Measurements from ENCODE around the gene NRIP2.
"Not testable (repeated sequence)": the region's sequence is repeated elsewhere in the genome, so short reads cannot be mapped to it uniquely, and the experiment has no call there.

The NRIP2 gene, protein sequence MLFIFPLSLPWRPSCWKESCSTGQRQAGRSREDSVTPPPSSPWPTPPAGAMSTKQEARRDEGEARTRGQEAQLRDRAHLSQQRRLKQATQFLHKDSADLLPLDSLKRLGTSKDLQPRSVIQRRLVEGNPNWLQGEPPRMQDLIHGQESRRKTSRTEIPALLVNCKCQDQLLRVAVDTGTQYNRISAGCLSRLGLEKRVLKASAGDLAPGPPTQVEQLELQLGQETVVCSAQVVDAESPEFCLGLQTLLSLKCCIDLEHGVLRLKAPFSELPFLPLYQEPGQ

DNA sequence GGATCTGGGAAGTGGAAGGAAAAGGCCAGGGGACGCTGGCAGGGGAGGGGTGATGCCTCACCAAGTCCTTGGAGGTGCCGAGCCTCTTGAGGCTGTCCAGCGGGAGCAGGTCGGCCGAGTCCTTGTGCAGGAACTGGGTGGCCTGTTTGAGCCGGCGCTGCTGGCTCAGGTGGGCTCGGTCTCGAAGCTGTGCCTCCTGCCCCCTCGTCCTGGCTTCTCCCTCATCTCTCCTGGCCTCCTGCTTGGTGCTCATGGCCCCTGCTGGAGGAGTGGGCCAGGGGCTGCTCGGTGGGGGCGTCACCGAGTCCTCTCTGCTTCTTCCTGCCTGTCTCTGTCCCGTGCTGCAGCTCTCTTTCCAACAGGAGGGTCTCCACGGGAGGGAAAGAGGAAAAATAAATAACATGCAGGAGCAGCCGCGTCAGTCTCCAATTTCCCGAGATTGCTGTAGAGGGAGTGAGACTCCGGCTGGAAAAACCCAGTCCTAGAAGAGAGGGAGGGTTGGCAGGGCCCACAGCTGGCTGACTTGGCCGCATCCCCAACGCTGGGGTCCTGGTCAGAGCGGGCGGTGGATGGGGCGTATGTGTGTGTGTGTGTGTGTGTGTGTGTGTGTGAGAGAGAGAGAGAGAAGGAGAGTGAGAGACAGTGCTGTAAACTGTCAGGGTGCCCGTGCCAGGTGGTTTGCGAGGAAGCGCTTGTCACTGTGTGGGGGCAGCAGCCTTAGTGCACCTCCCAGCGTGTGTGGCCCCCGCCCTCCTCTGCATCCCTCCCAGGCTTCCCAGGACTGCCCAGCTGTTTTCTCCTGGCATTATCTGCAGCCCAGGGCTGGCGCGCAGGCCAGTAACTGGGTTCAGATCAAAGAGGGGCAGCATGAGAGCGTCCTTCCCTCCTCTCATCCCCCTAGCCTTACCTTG, at the start of gene NRIP2:
NRIP2 (minus strand) TSS at position 455 of the 911 bp plus-strand sequence; CDS start at position 403, 52 bp downstream.
- DNase-seq = no peak

DNA sequence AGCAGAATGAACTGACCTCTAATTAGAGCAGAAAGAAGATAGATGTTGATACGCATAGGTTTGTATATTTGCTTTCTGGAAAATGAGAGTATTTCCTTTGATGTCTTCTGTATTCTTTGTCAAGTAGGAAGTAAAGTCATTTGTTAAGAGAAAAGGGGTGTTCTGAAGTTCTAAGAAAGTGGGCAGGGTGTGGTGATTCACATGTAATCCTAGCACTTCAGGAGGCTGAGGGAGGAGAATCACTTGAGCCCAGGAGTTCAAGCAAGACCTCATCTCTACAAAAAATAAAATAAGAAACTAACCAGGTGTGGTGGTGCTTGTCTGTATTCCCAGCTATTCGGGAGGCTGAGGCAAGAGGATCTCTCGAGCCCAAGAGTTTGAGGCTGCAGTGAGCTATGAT, 45.0 kb upstream of the NRIP2 start:
- DNase-seq = no peak

DNA sequence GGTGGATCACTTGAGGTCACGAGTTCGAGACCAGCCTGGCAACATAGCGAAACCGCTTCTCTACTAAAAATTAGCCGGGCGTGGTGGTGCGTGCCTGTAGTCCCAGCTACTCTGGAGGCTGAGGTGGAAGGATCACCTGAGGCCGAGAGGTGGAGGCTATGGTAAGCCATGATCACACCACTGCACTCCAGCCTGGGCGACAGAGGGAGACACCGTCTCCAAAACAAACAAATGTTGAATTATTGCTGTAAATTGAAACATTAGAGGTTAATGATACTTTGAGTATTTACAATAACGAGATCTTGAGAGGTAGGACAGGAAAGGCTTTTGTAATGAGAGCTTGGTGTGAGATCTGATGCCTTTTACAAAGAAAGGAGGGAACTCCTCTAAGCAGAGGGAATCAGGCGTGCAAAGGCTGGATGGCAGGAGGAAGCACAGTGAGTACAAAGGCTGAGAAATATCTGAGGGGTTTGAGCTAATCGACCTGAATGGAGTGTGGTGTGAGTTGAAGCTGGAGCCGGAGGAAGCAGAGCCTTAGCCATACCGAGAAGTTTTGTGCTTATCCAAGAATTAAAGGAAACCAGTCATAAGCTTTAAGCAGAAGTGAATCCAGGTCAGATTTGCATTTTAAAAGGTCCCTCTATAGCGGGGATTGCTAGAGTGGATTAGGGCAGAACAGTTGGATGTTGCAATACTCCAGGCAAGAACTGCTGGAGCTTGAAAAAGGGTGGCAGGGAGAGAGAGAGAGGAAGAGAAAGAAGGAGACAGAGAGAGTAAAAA, 43.3 kb upstream of the NRIP2 start:
- peak; percentile 13 for DNase-seq

DNA sequence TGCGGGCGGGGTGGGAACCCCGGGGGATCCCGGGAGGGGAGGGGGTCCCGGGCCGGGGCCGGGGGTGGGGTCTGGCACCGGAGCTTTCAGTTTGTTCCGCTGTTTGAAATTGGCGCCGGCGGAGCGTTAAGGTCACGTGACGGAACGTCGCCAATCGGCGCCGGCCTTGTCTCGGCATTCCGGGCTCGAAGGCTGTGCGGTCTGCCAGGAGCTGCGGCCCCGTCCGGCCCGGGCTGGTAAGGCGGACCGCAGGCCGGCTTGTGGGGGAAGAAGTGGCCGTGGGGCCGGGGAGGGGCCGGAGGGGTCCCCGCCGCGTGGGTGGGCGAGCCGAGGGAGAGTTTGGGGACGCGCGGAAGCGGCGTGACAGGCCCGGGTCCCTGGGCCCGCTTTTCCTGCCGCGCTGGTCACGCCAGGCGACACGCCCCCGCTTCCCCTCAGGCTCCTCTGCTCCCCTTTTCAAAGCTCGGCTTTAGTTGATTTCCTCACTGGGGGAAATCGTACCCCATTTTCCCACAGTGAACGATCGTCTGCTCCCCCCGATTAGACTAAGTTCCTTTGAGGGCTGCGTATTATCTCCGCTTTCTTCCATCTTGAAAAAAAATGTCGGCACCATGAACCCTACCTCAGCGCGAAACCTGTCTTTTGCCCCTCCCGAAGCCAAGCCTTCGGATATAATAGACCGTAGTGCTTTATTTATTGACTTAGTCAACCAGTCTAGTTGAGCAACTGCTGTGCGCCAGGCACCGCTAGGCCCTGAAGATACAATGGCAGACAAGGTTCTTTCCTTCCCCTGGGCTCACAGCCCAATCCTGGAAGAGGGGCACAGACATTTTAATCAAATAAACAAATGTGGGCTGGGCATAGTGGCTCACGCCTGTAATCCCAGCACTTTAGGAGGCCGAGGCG, 42.5 kb upstream of the NRIP2 start, which contains the start of the genes FOXM1 and RHNO1:
FOXM1 (minus strand) TSS at position 128 of the 906 bp plus-strand sequence. CDS start 2,696 bp downstream, outside the sequence.
RHNO1 (plus strand) TSS at position 177 of the 906 bp plus-strand sequence. CDS start 8,144 bp downstream, outside the sequence.
- DNase-seq = peak; percentile 87

DNA sequence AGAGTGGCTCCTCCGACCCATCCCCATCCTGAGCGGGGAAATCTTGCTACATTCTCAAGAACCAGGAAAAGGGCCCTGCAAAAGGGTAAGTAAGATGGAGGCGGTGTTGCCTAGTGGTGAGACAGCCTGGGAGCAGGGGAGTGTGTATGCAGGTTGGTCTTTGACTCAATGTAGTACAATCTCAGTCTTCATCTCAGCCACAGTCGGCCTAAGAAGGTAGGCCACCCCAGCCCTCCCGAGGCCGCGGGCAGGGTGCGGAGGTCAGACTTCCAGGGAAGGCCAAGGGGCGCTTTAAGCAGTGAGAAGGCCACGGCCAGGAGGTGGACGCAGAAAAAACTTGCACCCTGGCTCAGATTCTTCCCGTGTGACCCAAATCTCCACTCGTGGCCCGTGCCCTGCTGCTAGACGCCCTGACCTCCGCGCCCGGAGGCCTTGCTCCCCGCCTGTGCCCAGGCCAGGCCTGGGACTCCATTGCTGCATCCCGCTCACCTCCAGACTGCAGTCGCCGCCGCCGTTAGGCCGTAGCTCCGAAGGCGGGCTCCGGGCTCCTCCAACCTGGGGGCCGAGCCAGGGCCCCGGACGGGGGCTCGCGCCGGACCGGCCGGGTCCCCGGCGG, 41.7 kb upstream of the NRIP2 start:
- no peak for DNase-seq

DNA sequence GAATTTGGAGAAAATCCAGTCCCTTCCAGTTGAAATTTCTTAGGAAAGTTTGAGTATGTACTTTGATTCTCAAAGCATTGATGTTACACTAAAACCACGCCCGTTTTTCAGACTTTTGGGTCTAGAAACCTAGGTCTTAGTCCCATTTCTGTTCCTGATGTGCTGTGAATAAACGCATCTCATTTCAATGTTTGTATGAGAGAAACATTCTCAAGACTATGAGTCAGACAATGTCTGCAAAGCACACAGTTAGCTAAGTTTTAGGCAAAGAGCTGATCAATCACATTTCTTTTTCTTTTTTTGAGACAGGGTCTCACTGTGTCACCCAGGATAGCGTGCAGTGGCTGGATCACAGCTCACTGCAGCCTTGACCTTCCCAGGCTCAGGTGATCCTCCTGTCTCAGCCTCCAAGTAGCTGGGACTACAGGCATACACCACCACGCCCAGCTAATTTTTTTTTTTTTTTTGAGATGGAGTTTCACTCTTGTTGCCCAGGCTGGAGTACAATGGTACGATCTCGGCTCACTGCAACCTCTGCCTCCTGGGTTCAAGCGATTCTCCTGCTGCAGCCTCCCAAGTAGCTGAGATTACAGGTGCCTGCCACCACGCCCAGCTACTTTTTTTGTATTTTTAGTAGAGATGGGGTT, 34.3 kb upstream of the NRIP2 start:
- DNase-seq = not testable (repeated sequence)

DNA sequence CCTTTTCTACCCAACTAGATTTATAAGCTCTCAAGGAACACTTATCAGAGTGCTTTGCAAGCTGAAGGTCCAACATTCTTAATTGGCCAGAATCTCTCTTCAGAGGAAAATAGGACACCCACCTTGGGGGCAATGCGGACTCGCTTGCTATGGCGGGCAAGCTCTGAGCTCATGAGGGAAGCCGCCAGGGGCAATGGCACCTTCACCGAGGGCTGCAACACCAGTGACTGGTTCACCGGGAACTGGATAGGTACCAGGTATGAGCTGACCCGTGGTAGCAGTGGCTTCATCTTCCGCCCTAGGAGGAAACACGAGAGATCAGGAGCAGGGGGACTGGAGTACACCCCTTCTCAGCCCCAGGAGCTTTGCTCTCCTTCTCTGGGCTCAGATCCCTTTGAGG, 29.4 kb upstream of the NRIP2 start:
- DNase-seq = no peak

DNA sequence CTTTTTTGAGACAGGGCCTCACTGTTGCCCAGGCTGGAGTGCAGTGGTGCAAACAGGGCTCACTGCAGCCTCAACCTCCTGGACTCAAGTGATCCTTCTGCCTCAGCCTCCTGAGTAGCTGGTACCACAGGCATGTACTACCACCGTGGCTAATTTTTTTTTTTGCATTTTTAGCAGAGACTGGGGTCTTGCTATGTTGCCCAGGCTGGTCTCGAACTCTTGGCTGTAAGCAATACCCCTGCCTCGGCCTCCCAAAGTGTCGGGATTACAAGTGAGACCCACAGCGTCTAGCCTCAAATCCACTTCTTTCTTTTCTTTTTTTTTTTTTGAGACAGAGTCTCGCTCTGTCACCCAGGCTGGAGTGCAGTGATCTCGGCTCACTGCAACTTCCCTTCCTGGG, 28.6 kb upstream of the NRIP2 start:
- DNase-seq = not testable (repeated sequence)

DNA sequence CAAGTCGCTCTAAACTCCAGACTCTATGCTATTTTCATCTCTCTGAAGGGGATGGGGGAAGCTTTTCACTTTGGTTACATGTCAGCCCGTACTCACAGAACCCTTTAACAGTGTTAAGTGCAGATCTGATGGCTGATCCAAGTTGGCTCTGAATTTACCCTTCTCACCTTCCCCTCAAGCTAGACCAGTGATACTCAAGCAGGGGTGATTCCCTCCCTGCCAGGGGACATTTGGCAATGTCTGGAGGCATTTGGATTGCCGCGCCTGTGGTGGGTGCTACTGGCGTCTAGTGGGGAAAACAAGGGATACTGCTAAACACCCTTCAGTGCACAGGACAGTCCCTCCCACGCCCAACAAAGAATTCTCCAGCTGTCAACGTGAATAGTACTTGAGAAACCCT, 28.0 kb upstream of the NRIP2 start:
- DNase-seq = no peak

DNA sequence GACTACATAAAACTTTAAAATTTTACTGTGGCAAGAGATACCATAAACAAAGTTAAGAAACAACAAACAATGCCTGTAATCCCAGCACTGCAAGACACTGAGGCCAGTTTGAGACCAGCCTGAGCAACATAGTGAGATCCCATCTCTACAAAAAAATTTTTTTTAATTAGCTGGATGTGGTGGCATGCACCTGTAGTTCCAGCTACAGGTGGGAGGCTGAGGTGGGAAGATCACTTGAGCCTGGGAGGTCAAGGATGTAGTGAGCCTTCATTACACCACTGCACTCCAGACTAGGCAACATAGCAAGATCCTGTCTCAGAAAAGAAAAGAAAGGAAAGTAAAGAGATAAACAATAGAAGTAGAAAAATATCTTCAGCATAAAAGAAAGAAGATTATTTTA, 25.3 kb upstream of the NRIP2 start:
- DNase-seq = no peak

DNA sequence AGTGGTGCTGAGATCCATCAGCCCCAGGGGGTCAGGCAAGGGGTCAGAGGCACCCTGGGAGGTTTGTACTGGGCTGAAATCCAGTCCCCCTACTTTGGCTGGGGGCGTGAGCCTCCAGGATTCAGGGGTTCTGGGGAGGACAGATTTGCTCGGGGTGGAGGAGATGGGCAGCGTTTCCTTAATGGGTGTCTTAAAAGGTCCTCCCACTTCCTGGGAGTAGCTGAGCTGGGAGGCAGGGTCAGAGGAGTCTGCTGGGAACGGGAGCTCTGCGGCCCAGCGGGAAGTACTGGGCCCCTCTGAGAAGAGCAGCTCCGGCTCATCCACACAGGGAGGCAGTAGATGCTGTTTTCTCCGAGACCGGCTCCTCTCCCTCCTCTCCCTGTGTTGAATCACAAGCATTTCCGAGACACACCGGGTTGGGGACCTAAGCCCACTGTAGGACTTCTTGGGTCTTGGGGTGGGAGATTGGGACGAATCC, 24.1 kb upstream of the NRIP2 start:
- DNase-seq = no peak

DNA sequence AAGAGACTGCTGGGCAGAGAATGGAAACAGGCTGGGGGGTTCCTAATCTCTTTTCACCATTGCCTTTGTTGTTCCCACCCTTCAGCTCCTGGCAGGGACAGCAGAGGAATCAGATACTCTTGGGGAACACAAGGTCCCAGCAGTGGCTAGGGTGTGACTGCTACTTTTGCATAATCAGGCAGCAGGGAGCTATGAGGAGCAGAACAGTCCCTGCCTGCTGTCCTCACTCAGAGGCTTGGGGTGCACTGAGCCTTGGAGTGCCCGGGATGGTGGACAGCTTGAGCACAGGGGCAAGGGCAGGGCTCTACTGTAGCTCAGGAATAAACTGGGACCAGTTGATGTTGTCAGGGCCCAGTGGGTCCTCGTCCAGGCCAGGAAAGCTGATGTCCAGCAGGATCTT, 23.5 kb upstream of the NRIP2 start:
- no peak for DNase-seq

DNA sequence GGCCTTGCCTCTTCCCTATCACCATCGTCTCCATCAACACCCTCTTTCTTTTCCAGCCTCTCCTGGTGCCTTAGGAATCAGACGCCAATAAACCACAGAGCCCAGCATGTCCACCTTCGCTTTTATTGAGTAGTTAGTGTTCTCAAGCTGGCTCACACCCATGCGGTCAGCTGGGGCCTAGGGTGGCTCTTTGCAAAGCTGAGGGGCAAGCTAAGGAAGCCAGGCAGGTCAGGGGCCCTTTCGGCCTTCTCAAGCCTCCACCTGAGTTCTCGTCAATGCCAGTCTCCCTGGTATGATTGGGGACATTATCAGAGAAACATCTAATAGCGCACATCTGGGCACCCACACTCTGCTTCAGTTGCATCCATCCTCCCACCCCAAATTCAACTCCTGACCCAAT, 22.7 kb upstream of the NRIP2 start:
- no peak for DNase-seq

DNA sequence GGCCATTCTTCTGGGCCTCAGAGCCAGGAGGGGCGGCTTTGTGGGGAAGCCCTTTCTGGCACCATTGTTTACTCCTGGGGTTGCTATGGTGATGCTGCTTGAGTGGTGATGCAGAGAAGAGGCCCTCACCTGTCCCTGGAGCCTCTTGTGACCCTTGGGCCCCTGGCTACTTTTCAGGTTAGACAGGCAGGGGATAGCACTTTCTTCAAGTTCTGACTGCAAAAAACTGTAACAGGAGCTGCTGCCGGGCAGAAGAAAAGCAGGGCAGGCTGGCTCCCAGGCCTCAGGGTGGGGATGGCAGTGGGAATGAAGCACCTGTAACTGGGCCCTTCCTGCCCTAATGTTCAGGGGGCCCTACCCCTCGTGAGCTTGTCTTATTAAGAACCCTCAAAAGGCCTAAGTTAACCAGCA, 22.2 kb upstream of the NRIP2 start, which contains the start of gene TEX52:
TEX52 (minus strand) TSS at position 19 of the 411 bp plus-strand sequence; CDS start at position 6, 13 bp downstream.
- DNase-seq = no peak

DNA sequence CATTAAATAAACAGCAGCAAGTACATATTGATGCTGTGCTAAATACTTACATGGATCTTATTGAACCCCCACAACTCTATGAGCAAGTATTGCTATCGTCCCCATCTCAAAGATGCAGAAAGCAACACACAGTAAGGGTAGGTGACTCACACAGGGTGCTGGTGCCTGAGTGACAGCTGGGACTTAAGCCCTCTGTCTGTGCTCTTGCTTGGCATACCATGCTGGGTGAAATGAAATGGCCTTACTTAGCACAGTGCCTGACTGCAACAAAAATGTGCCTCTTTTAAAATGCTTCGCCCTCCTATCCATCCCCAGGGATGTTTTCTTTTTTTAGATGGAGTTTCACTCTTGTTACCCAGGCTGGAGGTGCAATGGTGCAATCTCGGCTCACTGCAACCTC, 21.2 kb upstream of the NRIP2 start:
- DNase-seq = no peak

DNA sequence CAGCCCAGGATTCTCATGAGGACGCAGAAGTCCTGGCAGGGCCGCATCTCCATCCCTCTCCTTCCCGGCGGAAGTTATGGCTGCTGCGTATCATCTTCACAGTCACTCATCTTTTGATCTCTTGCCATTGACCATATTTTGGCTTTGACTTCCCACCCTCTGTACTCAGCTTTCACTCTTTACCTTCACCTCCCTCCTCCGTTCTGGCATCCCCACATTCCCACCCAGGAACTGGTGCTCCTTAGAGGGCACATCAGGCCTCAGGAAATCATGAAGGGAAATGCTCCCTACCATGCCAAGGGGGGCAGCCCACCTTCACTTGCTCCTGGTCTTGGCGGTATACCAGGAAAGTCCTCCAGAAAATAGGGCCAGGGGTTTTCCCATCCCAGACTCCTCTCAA, 20.7 kb upstream of the NRIP2 start:
- DNase-seq = no peak

DNA sequence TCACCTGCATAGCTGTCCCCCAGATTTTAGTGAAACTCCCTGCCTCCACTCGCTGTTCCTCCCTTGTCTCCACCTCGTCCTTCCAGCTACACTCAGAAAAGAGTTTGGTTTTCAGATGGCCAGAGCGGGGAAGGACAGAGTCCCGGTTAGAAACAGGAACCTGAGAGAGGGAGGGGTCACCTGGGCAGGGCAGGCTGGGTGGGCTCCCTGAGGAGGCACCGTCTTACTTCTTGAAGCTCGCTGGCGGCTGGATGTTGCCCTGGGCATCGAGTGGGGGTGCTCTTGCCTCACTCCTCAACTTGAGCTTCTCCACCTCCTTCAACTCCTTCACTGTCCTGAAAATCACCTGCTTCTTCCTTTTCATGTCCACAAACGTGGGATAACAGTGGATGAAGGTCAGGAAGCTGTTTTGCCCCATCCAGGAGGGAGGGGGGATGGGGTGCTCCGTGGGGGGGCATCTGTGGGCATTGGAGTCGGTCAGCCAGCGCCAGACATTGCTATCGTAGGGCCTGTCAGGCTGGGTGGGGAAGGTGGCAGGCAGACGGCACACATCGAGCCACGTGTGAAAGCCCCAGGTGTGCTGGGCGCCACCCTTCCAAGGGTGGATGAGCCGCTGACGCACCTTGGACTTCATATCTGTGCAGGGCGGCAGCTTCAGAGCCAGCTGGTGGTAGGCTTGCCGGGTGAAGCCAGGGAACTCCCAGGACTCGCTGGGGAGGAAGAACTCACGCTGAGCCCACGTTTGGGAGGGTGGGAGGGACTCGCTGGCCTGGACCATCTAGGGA, 20.0 kb upstream of the NRIP2 start:
- no peak for DNase-seq

DNA sequence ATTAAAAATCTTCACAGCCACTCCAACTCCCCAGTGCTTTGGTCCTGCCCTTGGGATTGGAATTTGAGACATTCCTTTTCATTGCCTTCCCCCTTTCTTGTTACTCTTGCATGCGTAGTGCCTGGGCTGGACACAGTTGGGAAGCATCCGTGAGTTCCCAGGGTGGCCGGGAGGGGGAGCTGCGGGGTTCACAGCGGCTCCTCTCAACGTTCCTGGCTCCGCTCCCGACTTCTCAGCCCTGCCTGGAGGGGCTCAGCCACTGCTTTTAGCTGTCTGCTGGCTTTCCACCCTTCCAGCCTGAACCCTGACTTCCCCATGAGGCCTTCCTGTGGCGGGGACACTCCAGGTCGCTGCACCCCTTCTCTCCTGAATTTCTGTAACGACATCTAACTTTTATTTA, 18.8 kb upstream of the NRIP2 start:
- peak; percentile 60 for DNase-seq

DNA sequence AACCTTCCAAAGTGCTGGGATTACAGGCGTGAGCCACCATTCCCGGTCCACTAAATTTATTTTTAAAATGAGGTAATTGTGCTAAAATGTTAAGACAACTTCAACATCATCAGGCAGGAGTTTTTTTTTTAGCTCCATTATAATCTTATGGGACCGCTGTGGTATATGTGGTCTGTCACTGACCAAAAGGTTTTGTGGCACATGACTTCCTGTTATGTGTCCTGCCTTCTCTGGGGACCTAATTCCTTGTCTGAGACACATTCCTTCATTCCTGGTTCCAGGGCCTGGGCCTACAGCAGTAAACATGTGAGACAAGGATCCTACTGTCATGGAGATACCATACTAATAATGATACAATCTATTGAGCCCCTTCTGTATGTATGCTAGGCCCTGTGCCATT, 17.1 kb upstream of the NRIP2 start:
- no peak for DNase-seq

DNA sequence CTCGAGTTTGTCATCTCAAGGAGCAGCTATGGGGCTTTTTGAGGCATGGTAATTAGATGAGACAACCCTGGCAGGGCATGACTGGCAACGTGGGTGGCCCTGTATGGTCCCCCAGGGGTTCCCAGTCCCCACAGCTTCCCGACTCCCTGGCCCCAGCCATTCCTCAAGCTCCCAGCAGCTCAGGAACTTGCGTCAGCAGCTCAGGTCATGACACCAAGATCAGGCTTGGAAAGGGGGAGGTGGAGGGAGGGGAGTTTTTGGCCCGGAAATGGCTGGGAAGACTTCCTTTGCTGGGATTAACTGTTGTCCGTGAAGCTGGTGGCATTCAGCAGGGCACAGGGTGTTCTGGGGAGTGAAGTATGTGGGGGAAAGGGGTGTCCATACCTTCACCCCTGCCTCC, 10.4 kb upstream of the NRIP2 start:
- DNase-seq = no peak
